ENCODE data around the gene TMEM150C.

Gene TMEM150C

GRCh38 chr4:82467471-82467870 lies 94.3 kb downstream of the TMEM150C start:
- no peak overlapping the region for H3K4me3 ChIP-seq (ENCODE audit: low read depth, low read length)
- DNase-seq (ENCODE audit: low read depth), result no peak
- no peak for TF ChIP-seq CTCF (IDR thresholded peaks at IDR 0.05; ENCODE audit: control insufficient read depth, extremely low read depth, insufficient read depth)

GRCh38 chr4:82463221-82463620 lies 98.6 kb downstream of the TMEM150C start:
- H3K4me3 ChIP-seq (ENCODE audit: low read depth, low read length), result no peak overlapping the region
- DNase-seq (ENCODE audit: low read depth), result no peak
- TF ChIP-seq CTCF (IDR thresholded peaks at IDR 0.05; ENCODE audit: control insufficient read depth, extremely low read depth, insufficient read depth), result no peak

- peak; percentile 87 for TF ChIP-seq CTCF (IDR thresholded peaks at IDR 0.05; ENCODE audit: control insufficient read depth, extremely low read depth, insufficient read depth)
- no peak overlapping the region for H3K4me3 ChIP-seq (ENCODE audit: low read depth, low read length)
- peak; percentile 59 for DNase-seq (ENCODE audit: low read depth)
Observed at GRCh38 chr4:82462415-82462831, 99.4 kb downstream of the TMEM150C start.

- DNase-seq (ENCODE audit: low read depth), result no peak
- TF ChIP-seq CTCF (IDR thresholded peaks at IDR 0.05; ENCODE audit: control insufficient read depth, extremely low read depth, insufficient read depth), result no peak
- no peak overlapping the region for H3K4me3 ChIP-seq (ENCODE audit: low read depth, low read length)
Observed at GRCh38 chr4:82461710-82462109, 100.1 kb downstream of the TMEM150C start.

- no peak for DNase-seq (ENCODE audit: low read depth)
- H3K4me3 ChIP-seq (ENCODE audit: low read depth, low read length), result no peak overlapping the region
- TF ChIP-seq CTCF (IDR thresholded peaks at IDR 0.05; ENCODE audit: control insufficient read depth, extremely low read depth, insufficient read depth), result no peak
Observed at GRCh38 chr4:82458729-82459128, 103.1 kb downstream of the TMEM150C start.

- TF ChIP-seq CTCF (IDR thresholded peaks at IDR 0.05; ENCODE audit: control insufficient read depth, extremely low read depth, insufficient read depth), result no peak
- DNase-seq (ENCODE audit: low read depth), result no peak
- no peak overlapping the region for H3K4me3 ChIP-seq (ENCODE audit: low read depth, low read length)
Observed at GRCh38 chr4:82457266-82457665, 104.5 kb downstream of the TMEM150C start.

GRCh38 chr4:82452026-82452425 lies 109.8 kb downstream of the TMEM150C start:
- no peak for DNase-seq (ENCODE audit: low read depth)
- no peak overlapping the region for H3K4me3 ChIP-seq (ENCODE audit: low read depth, low read length)
- TF ChIP-seq CTCF (IDR thresholded peaks at IDR 0.05; ENCODE audit: control insufficient read depth, extremely low read depth, insufficient read depth), result no peak

Data from LNCaP clone FGC (cell line).